Gastrocnemius medialis (tissue), 4 donors: ENCODE data around the gene HARS1.

ENCODE experiments used
- POLR2A ChIP-seq, 2 donors: fragments of 450-650 bp; IDR thresholded peaks; one replicate each; pipeline ENCODE4 v1.6.1; 2017; ENCODE audit warnings: antibody characterized with exemption in 2 of 2, mild to moderate bottlenecking in 2 of 2, moderate library complexity in 2 of 2
- TF ChIP-seq, protein P1 (sequence below), 5 experiments: fragments of 450-650 bp in 3 of 5; fragments of 200-600 bp in 2 of 5; sonication (generic) in 2 of 5; IDR thresholded peaks in 4 of 5; conservative IDR thresholded peaks in 1 of 5; 1 replicate in 4 of 5; 2 replicates in 1 of 5; pipeline ENCODE4 v1.5.1; 2016 to 2019; ENCODE audit warnings: antibody characterized with exemption in 5 of 5, mild to moderate bottlenecking in 3 of 5, moderate library complexity in 3 of 5

DNA sequence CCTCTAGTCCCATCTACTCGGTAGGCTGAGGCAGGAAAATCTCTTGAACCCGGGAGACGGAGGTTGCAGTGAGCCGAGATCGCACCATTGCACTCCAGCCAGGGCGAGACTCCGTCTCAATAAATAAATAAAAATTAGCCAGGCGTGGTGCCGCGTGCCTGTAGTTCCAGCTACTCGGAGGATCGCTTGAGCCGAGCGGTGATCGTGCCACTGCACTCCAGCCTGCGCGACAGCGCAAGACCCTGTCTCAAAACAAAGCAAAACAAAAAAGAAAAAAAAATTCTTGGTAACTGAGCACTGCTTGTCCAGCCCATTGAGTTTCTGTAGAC, 27.2 kb downstream of the HARS1 start:
- TF ChIP-seq, protein P1, sequence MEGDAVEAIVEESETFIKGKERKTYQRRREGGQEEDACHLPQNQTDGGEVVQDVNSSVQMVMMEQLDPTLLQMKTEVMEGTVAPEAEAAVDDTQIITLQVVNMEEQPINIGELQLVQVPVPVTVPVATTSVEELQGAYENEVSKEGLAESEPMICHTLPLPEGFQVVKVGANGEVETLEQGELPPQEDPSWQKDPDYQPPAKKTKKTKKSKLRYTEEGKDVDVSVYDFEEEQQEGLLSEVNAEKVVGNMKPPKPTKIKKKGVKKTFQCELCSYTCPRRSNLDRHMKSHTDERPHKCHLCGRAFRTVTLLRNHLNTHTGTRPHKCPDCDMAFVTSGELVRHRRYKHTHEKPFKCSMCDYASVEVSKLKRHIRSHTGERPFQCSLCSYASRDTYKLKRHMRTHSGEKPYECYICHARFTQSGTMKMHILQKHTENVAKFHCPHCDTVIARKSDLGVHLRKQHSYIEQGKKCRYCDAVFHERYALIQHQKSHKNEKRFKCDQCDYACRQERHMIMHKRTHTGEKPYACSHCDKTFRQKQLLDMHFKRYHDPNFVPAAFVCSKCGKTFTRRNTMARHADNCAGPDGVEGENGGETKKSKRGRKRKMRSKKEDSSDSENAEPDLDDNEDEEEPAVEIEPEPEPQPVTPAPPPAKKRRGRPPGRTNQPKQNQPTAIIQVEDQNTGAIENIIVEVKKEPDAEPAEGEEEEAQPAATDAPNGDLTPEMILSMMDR (IDR thresholded peaks at IDR 0.05 in 4 of 5, conservative IDR thresholded peaks at IDR 0.05 in 1 of 5): no peak
- TF ChIP-seq POLR2A (IDR thresholded peaks at IDR 0.05): no peak
